ENCODE measurements around the gene SINHCAF.
"Not testable (repeated sequence)": the region's sequence is repeated elsewhere in the genome, so short reads cannot be mapped to it uniquely, and the experiment has no call there.

- TF ChIP-seq POLR2A (IDR thresholded peaks at IDR 0.05; ENCODE audit: low read depth, low read length); TAF1 (IDR thresholded peaks at IDR 0.05; ENCODE audit: borderline replicate concordance, low read depth, low read length); POLR2AphosphoS5 (IDR thresholded peaks at IDR 0.05; ENCODE audit: low read depth, low read length): not testable (repeated sequence)
These were observed 52.2 kb downstream of the SINHCAF start for GRCh38 chr12:31273794-31274193.

Data from GM12892 (cell line).